Fibroblast of mammary gland (primary cell): ENCODE measurements around the gene ATP10B.
A peak's percentile ranks its signal among the peaks of the same experiment; 100 is the strongest.

Source experiments
- DNase-seq: peaks from one replicate; pipeline ENCODE4 v3.0.0-alpha.2; 2010; ENCODE audit warnings: low read depth
- H3K4me3 ChIP-seq: 2 replicates; pipeline ENCODE4 v1.5.1; 2011; ENCODE audit warnings: low read depth, mild to moderate bottlenecking, low read length, moderate library complexity; ENCODE audit not compliant: control insufficient read depth
- TF ChIP-seq, protein P1 (sequence below): conservative IDR thresholded peaks from 2 replicates; pipeline ENCODE4 v1.5.1; 2011; ENCODE audit warnings: low read depth, low read length, inconsistent platforms; ENCODE audit not compliant: control insufficient read depth, insufficient read depth

ATP10B gene

DNA sequence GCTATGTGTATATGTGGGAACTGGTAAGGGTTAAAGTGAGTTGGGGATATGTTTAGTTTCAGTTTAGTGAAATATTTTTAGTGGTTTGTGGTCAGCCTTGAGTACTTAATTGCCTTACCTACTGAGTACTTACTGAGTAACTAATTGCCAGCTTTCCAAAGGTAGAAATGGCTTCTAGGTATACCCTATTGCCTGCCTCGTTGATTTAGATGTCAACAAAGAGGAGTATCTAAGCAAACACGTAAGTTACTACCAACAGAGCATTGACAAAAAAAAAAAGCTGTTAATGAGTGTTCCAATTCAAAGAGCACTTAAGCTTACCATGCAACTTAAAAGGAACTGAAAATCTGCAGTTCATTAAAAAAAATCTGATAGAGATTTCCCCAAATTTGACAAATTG, 8.8 kb downstream of the ATP10B start:
- DNase-seq = no peak
- H3K4me3 ChIP-seq = no peak overlapping the region
- TF ChIP-seq, protein P1, sequence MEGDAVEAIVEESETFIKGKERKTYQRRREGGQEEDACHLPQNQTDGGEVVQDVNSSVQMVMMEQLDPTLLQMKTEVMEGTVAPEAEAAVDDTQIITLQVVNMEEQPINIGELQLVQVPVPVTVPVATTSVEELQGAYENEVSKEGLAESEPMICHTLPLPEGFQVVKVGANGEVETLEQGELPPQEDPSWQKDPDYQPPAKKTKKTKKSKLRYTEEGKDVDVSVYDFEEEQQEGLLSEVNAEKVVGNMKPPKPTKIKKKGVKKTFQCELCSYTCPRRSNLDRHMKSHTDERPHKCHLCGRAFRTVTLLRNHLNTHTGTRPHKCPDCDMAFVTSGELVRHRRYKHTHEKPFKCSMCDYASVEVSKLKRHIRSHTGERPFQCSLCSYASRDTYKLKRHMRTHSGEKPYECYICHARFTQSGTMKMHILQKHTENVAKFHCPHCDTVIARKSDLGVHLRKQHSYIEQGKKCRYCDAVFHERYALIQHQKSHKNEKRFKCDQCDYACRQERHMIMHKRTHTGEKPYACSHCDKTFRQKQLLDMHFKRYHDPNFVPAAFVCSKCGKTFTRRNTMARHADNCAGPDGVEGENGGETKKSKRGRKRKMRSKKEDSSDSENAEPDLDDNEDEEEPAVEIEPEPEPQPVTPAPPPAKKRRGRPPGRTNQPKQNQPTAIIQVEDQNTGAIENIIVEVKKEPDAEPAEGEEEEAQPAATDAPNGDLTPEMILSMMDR = no peak

DNA sequence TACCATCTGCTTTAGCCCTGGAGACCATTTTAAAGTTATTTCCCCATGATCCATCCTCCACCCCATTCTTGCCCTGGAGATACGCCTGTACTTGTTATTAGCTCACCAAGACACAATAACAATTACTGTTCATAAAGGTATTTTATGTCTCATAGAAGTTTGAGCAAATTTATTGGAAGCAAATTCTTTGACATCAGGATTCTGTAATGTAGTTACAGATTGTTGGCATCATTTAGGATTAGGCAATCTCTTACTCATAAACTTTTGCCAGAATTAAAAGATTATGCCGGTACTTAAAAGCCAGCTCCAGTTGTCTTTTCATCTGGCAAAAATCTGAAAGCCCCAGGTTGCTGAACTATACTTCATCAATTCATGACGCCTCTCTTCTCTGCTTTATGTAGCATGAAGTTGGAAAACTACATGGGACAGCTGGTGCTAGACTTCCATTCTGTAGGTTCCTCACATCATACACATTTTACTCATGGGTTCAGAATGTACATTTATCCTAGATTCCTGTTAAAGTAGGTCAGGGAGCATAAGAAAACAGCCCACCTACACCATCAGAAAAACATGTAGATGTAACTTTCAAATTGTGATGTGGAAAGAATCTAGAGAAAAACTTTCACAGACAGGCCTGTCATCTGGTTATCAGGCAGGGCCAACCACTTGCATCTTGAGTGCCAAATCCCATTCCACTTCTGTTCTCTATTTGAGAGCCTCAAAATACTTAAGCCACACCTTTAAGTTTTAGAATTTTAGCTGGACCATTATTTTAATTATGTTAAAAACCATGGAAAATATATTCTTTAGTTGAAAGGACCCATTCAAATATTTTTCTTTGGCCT, 14.0 kb downstream of the ATP10B start:
- peak; percentile 86 for DNase-seq
- H3K4me3 ChIP-seq = no peak overlapping the region
- TF ChIP-seq, protein P1 = no peak

DNA sequence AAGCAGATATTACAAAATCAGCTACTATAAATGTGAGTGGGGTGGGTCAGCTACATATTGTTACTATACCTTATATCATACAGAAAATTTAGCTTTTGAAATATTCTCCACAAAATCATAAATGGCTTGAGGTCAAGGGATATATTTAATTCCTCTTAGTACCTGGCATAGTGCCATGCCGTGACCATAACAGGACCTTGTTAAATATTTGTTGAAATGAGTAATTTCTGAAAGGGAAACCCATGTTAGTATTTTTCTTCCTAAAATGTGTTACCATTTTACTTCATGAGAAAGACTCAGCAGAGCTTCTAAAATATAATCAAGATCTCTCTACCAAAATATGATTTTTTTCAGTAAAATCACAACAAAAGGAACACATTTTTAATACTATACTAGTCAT, 14.8 kb downstream of the ATP10B start:
- peak; percentile 34 for DNase-seq
- no peak overlapping the region for H3K4me3 ChIP-seq
- TF ChIP-seq, protein P1 = no peak

DNA sequence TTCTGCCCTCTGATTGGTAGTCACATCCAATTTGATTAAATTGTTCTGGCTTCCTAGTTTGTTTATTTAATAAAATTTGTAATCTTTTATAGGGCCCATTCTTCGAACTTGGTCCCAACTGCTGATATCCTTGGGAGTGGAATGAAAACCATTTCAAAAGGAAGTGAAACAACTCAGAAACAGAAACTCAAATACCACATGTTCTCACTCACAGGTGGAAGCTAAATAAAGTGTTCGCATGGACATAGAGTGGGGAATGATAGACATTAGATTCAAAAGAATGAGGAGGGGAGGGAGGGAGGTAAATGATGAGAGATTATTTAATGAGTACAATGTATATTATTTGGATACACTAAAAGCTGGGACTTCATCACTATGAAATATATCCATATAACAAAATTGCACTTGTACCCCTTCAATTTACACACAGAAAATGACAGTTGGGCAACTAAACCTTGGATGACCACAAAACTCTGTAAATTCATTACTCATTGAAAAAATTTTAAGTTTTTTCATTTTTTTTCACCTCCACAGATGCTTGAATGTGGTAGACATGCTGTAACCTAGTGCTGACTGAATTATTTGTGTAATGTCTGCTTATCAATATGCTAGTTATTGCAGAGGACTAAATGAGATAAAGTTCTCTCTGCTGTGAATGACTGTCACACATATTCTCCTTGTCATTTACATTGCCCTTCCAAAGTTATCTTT, 16.0 kb downstream of the ATP10B start:
- no peak overlapping the region for H3K4me3 ChIP-seq
- no peak for DNase-seq
- TF ChIP-seq, protein P1 = no peak

DNA sequence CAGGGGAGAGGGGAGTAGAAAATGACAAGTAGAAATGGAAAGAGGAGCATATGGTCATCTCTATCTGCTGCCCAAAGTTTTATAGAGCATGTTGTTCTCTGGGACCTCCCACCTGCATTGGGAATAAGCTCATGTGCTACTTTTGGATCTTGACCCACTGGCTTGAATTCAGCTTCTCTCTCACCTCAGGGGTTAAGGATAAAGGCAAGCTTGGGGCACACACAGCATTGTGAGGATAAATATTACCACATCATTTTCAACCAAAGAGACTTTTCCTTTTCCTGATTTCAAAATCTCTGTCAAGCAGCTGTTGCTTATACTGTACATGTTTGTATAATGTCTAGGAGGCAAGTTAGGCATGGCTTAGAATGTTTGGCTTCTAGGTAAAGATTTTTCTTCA, 16.6 kb downstream of the ATP10B start:
- TF ChIP-seq, protein P1 = no peak
- peak; percentile 51 for DNase-seq
- H3K4me3 ChIP-seq = no peak overlapping the region

DNA sequence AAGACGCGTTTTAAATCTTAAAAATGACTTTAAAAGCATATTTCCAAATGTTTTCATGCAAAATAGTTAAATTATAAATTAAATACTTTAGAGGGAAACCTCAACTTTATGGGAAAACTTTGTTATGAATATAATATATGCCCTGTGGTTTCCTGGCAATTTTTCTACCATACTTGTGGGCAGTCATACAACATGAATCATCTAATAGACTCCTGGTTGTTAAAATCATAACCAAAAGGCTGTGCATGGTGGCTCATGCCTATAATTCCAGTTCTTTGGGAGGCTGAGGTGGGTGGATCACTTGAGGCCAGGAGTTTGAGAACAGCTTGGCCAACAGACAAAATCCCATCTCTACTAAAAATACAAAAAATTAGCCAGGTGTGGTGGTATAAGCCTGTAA, 18.2 kb downstream of the ATP10B start:
- H3K4me3 ChIP-seq = no peak overlapping the region
- DNase-seq = peak; percentile 48
- TF ChIP-seq, protein P1 = no peak
